HepG2 (cell line): ENCODE data around the gene CIROP. TPM values are rescaled to one million over a fixed set of nuclear protein-coding genes. Genes with fewer than 3 reads are reported as not detected.

Source experiments
- HCFC1 ChIP-seq: fragments of 150-350 bp; IDR thresholded peaks from 2 replicates; pipeline ENCODE4 v1.6.1; 2014; ENCODE audit warnings: low read depth, low read length
- JARID2 ChIP-seq: sonication (generic); formaldehyde crosslinking; IDR thresholded peaks from 2 replicates; pipeline ENCODE4 v1.8.1; 2023; ENCODE audit warnings: missing genetic modification reagents, inconsistent platforms; ENCODE audit not compliant: insufficient replicate concordance
- NFRKB ChIP-seq: fragments of 450-650 bp; IDR thresholded peaks from 2 replicates; pipeline ENCODE4 v1.6.1; 2017
- NR2F6 ChIP-seq, 2 experiments: IDR thresholded peaks; 2 replicates each; pipeline ENCODE4 v1.6.1; 2016; ENCODE audit warnings: antibody characterized with exemption in 1 of 2, mild to moderate bottlenecking in 1 of 2
- NRL ChIP-seq: sonication (generic); formaldehyde crosslinking; IDR thresholded peaks from 2 replicates; pipeline ENCODE4 v1.5.0; 2020; ENCODE audit warnings: missing genetic modification reagents, mild to moderate bottlenecking, moderate library complexity, borderline replicate concordance
- PLRG1 ChIP-seq: fragments of 450-650 bp; conservative IDR thresholded peaks from 2 replicates; pipeline ENCODE4 v1.6.1; 2016
- POLR2AphosphoS2 ChIP-seq: IDR thresholded peaks from 2 replicates; pipeline ENCODE4 v1.6.1; 2011; ENCODE audit warnings: low read depth, low read length, improper control_type of control experiment
- TBP ChIP-seq: sonication (generic); formaldehyde crosslinking; IDR thresholded peaks from 2 replicates; pipeline ENCODE4 v1.5.0; 2020; ENCODE audit warnings: missing genetic modification reagents
- ZNF44 ChIP-seq: sonication (generic); formaldehyde crosslinking; IDR thresholded peaks from 2 replicates; pipeline ENCODE4 v1.5.1; 2020; ENCODE audit warnings: mild to moderate bottlenecking, missing genetic modification reagents
- ZNF446 ChIP-seq: sonication (generic); formaldehyde crosslinking; IDR thresholded peaks from 2 replicates; pipeline ENCODE4 v1.5.0; 2020; ENCODE audit warnings: mild to moderate bottlenecking, missing genetic modification reagents
- ZNF790 ChIP-seq: sonication (generic); formaldehyde crosslinking; IDR thresholded peaks from 2 replicates; pipeline ENCODE4 v1.8.0; 2022; ENCODE audit warnings: missing genetic modification reagents, mild to moderate bottlenecking, borderline replicate concordance
- polyA plus RNA-seq, 8 experiments: library from polyadenylated mRNA; depleted of rRNA in 3 of 8; stranded (reverse) in 7 of 8; unstranded in 1 of 8; fragments of >200 nt; fragmentation: Illumina TruSeq in 4 of 8; extraction: Trizol in 4 of 8; gene quantifications; 2 replicates each; pipeline versions ENCODE4 v1.2.1 to v1.2.3, GENCODE V29; 2011 to 2016; ENCODE audit warnings: low read depth in 4 of 8, missing spikeins in 1 of 8, mixed read lengths in 1 of 8; ENCODE audit not compliant: insufficient read depth in 1 of 8
- total RNA-seq, 5 experiments: library from RNA; depleted of rRNA; stranded (reverse); fragments of >200 nt; fragmentation: Illumina TruSeq; extraction: Trizol; gene quantifications; 2 replicates each; pipeline ENCODE4 v1.2.3, GENCODE V29; 2016; ENCODE audit warnings: low read depth in 1 of 5
- TF ChIP-seq, protein P1 (sequence below): sonication (generic); formaldehyde crosslinking; IDR thresholded peaks from one replicate; pipeline ENCODE4 v1.5.1; 2020; ENCODE audit warnings: mild to moderate bottlenecking, missing genetic modification reagents; ENCODE audit errors: not compliant biosample characterization
- TF ChIP-seq, protein P2 (sequence below), 2 experiments: sonication (generic) in 1 of 2; formaldehyde crosslinking in 1 of 2; IDR thresholded peaks; 2 replicates each; pipeline versions ENCODE4 v1.6.1 to v1.9.0; 2014 to 2022; ENCODE audit warnings: antibody characterized with exemption in 1 of 2, borderline replicate concordance in 1 of 2, inconsistent platforms in 1 of 2, low read depth in 1 of 2, missing genetic modification reagents in 1 of 2

The CIROP gene
- total and polyA plus RNA-seq, 2 of the 13 experiments (the other 11 are each of a cell fraction or from before 2014, with no cell fraction given) = 0.07 TPM; not detected in 1

DNA sequence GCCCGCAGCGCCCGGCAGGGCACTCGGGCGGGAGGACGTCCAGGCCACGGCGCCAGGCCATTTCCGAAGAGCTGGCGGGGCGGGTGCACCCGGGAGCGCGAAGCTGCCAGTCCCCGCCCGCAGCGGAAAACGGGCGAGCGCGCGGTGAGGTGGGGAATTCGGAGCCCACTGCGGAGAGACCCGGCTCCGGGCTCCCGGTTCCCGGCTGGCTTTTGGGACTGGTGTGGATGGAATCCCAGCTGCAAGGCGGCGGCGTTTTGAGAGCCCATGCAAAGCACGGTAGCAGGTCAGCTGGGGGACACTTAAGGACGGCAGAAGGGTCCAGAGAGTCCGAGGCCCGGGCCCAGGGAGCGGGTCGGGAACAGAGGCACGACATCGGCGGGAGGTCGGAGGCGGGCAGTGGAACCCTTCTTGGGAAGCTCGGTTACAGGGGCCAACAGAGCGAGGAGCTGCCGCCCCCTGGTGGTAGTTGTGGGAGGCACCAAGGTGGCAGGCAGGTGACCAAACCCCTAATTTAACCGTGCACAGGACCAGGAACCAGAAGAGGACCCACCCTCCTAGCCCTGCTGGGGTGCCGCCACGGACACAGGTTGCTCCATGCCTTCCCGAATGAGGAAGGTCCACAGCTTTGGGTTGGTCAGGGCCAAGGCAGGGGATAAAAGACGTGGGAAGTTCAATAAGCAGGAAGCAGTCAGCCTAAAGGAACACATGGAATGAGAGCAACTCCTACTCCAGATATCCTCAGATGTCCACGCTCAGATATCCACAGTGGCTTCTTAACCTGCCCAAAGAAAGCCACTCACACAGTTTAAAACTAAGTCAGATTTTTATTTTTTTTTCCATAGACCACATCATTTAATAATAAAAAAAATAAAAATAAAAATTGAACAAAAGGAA is 46.8 kb downstream of the CIROP start (continued):
- TF ChIP-seq, protein P1, sequence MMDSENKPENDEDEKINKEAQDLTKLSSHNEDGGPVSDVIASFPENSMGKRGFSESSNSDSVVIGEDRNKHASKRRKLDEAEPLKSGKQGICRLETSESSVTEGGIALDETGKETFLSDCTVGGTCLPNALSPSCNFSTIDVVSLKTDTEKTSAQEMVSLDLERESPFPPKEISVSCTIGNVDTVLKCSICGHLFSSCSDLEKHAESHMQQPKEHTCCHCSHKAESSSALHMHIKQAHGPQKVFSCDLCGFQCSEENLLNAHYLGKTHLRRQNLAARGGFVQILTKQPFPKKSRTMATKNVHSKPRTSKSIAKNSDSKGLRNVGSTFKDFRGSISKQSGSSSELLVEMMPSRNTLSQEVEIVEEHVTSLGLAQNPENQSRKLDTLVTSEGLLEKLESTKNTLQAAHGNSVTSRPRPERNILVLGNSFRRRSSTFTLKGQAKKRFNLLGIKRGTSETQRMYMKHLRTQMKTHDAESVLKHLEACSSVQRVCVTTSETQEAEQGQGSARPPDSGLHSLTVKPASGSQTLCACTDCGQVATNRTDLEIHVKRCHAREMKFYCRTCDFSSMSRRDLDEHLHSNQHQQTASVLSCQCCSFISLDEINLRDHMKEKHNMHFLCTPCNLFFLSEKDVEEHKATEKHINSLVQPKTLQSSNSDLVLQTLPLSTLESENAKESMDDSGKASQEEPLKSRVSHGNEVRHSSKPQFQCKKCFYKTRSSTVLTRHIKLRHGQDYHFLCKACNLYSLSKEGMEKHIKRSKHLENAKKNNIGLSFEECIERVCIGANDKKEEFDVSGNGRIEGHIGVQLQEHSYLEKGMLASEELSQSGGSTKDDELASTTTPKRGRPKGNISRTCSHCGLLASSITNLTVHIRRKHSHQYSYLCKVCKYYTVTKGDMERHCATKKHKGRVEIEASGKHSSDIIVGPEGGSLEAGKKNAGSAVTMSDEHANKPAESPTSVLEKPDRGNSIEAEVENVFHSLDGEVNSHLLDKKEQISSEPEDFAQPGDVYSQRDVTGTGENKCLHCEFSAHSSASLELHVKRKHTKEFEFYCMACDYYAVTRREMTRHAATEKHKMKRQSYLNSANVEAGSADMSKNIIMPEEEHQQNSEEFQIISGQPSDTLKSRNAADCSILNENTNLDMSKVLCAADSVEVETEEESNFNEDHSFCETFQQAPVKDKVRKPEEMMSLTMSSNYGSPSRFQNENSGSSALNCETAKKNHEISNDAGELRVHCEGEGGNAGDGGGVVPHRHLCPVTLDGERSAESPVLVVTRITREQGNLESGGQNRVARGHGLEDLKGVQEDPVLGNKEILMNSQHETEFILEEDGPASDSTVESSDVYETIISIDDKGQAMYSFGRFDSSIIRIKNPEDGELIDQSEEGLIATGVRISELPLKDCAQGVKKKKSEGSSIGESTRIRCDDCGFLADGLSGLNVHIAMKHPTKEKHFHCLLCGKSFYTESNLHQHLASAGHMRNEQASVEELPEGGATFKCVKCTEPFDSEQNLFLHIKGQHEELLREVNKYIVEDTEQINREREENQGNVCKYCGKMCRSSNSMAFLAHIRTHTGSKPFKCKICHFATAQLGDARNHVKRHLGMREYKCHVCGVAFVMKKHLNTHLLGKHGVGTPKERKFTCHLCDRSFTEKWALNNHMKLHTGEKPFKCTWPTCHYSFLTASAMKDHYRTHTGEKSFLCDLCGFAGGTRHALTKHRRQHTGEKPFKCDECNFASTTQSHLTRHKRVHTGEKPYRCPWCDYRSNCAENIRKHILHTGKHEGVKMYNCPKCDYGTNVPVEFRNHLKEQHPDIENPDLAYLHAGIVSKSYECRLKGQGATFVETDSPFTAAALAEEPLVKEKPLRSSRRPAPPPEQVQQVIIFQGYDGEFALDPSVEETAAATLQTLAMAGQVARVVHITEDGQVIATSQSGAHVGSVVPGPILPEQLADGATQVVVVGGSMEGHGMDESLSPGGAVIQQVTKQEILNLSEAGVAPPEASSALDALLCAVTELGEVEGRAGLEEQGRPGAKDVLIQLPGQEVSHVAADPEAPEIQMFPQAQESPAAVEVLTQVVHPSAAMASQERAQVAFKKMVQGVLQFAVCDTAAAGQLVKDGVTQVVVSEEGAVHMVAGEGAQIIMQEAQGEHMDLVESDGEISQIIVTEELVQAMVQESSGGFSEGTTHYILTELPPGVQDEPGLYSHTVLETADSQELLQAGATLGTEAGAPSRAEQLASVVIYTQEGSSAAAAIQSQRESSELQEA (CRISPR knock-in tag) = peak; percentile 89
- TF ChIP-seq NR2F6 (IDR thresholded peaks at IDR 0.05) = no peak; the same call in 1 of the 2 replicates
- peak; percentile 33; the same call in 1 of the 2 replicates for TF ChIP-seq NR2F6 (CRISPR knock-in tag; IDR thresholded peaks at IDR 0.05)
- TF ChIP-seq, protein P2, sequence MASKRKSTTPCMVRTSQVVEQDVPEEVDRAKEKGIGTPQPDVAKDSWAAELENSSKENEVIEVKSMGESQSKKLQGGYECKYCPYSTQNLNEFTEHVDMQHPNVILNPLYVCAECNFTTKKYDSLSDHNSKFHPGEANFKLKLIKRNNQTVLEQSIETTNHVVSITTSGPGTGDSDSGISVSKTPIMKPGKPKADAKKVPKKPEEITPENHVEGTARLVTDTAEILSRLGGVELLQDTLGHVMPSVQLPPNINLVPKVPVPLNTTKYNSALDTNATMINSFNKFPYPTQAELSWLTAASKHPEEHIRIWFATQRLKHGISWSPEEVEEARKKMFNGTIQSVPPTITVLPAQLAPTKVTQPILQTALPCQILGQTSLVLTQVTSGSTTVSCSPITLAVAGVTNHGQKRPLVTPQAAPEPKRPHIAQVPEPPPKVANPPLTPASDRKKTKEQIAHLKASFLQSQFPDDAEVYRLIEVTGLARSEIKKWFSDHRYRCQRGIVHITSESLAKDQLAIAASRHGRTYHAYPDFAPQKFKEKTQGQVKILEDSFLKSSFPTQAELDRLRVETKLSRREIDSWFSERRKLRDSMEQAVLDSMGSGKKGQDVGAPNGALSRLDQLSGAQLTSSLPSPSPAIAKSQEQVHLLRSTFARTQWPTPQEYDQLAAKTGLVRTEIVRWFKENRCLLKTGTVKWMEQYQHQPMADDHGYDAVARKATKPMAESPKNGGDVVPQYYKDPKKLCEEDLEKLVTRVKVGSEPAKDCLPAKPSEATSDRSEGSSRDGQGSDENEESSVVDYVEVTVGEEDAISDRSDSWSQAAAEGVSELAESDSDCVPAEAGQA (IDR thresholded peaks at IDR 0.05; ENCODE audit: low read depth) = peak; percentile 60; the same call in 1 of the 2 replicates
- TF ChIP-seq, protein P2 (CRISPR knock-in tag; IDR thresholded peaks at IDR 0.05; ENCODE audit: borderline replicate concordance) = no peak
- no peak for TF ChIP-seq HCFC1
- peak; percentile 70; the same call in 1 of the 2 replicates for TF ChIP-seq POLR2AphosphoS2
- TF ChIP-seq ZNF446 (CRISPR knock-in tag) = 0 out of 2 replicates have a peak, but pooled peaks have one; percentile 85
- peak; percentile 21; the same call in 1 of the 2 replicates for TF ChIP-seq ZNF44
- TF ChIP-seq NRL (CRISPR knock-in tag) = peak; percentile 54; the same call in 1 of the 2 replicates
- TF ChIP-seq NFRKB = no peak
- no peak for TF ChIP-seq PLRG1
- peak; percentile 89 for TF ChIP-seq JARID2 (CRISPR knock-in tag)
- no peak for TF ChIP-seq TBP (CRISPR knock-in tag)
- TF ChIP-seq ZNF790 (CRISPR knock-in tag) = peak; percentile 65; the same call in 1 of the 2 replicates
